Effector memory CD4-positive, alpha-beta T cell (primary cell): Measurements from ENCODE around the gene ERVFRD-1.

Experiments
- DNase-seq, 3 donors: peaks; one replicate each; pipeline ENCODE4 v3.0.0-alpha.2; 2020
- H3K27ac ChIP-seq: 2 replicates; pipeline ENCODE4 v1.7.0; 2013; ENCODE audit warnings: mild to moderate bottlenecking, low read length, moderate library complexity; ENCODE audit not compliant: insufficient read depth, poor library complexity, severe bottlenecking
- H3K27me3 ChIP-seq: replicated peaks from 2 replicates; pipeline ENCODE4 v1.7.0; 2013; ENCODE audit warnings: mild to moderate bottlenecking, low read length; ENCODE audit not compliant: insufficient read depth, control insufficient read depth, poor library complexity, severe bottlenecking
- H3K36me3 ChIP-seq: 2 replicates; pipeline ENCODE4 v1.7.0; 2013; ENCODE audit warnings: mild to moderate bottlenecking, low read length, moderate library complexity; ENCODE audit not compliant: control insufficient read depth, insufficient read depth
- H3K4me1 ChIP-seq: 2 replicates; pipeline ENCODE4 v1.7.0; 2013; ENCODE audit warnings: low read length, mild to moderate bottlenecking; ENCODE audit not compliant: control insufficient read depth, insufficient read depth, poor library complexity, severe bottlenecking
- H3K4me3 ChIP-seq: 2 replicates; pipeline ENCODE4 v1.7.0; 2013; ENCODE audit warnings: low read length, low read depth, mild to moderate bottlenecking; ENCODE audit not compliant: insufficient read depth, poor library complexity, severe bottlenecking
- H3K9me3 ChIP-seq: 2 replicates; pipeline ENCODE4 v1.7.0; 2013; ENCODE audit warnings: mild to moderate bottlenecking, low read length, moderate library complexity; ENCODE audit not compliant: control insufficient read depth

ERVFRD-1 gene

GRCh38 chr6:11076540-11076939 lies 35.0 kb downstream of the ERVFRD-1 start:
- no peaks in the 10 kb centered on the region for H3K36me3 ChIP-seq
- H3K4me3 ChIP-seq = no peak overlapping the region
- no peaks in the 10 kb centered on the region for H3K27me3 ChIP-seq
- no peaks in the 10 kb centered on the region for H3K4me1 ChIP-seq
- no peak for DNase-seq
- H3K9me3 ChIP-seq = no peaks in the 10 kb centered on the region
- H3K27ac ChIP-seq = no peak overlapping the region

GRCh38 chr6:11072101-11072500 lies 39.4 kb downstream of the ERVFRD-1 start:
- Histone ChIP-seq H3K27ac (no peak overlapping the region), H3K4me1 (no peaks in the 10 kb centered on the region), H3K4me3 (no peak overlapping the region), H3K27me3 (no peaks in the 10 kb centered on the region), H3K9me3 (no peaks in the 10 kb centered on the region), H3K36me3 (no peaks in the 10 kb centered on the region)
- DNase-seq = no peak

GRCh38 chr6:11069760-11070159 lies 41.8 kb downstream of the ERVFRD-1 start:
- Histone ChIP-seq H3K4me1 (no peaks in the 10 kb centered on the region), H3K36me3 (no peaks in the 10 kb centered on the region)
- DNase-seq = no peak

GRCh38 chr6:11067348-11067747 lies 44.2 kb downstream of the ERVFRD-1 start:
- Histone ChIP-seq H3K4me3 (no peak overlapping the region), H3K4me1 (no peaks in the 10 kb centered on the region), H3K27ac (no peak overlapping the region), H3K9me3 (no peaks in the 10 kb centered on the region), H3K36me3 (no peaks in the 10 kb centered on the region), H3K27me3 (no peaks in the 10 kb centered on the region)
- no peak for DNase-seq

More at GRCh38 chr6:11069760-11070159, 41.8 kb downstream of the ERVFRD-1 start:
- Histone ChIP-seq H3K9me3 (no peaks in the 10 kb centered on the region), H3K4me3 (no peak overlapping the region), H3K27me3 (no peaks in the 10 kb centered on the region), H3K27ac (no peak overlapping the region)

- Histone ChIP-seq H3K4me3 (no peak overlapping the region), H3K9me3 (no peaks in the 10 kb centered on the region), H3K27me3 (no peaks in the 10 kb centered on the region), H3K4me1 (no peaks in the 10 kb centered on the region), H3K36me3 (no peaks in the 10 kb centered on the region), H3K27ac (no peak overlapping the region)
- DNase-seq = no peak
These were observed 44.8 kb downstream of the ERVFRD-1 start for GRCh38 chr6:11066505-11067347.

GRCh38 chr6:11065436-11066202 lies 45.9 kb downstream of the ERVFRD-1 start:
- Histone ChIP-seq H3K9me3 (no peaks in the 10 kb centered on the region), H3K4me1 (no peaks in the 10 kb centered on the region), H3K36me3 (no peaks in the 10 kb centered on the region), H3K27me3 (no peaks in the 10 kb centered on the region), H3K4me3 (no peak overlapping the region), H3K27ac (no peak overlapping the region)
- DNase-seq = no peak

- Histone ChIP-seq H3K27ac (no peak overlapping the region), H3K9me3 (no peaks in the 10 kb centered on the region), H3K27me3 (no peaks in the 10 kb centered on the region), H3K36me3 (no peaks in the 10 kb centered on the region), H3K4me3 (no peak overlapping the region), H3K4me1 (no peaks in the 10 kb centered on the region)
- DNase-seq = no peak
These were observed 46.7 kb downstream of the ERVFRD-1 start for GRCh38 chr6:11064836-11065235.

- no peaks in the 10 kb centered on the region for H3K4me1 ChIP-seq
- H3K9me3 ChIP-seq = no peaks in the 10 kb centered on the region
- DNase-seq = no peak
- H3K27me3 ChIP-seq = no peaks in the 10 kb centered on the region
- no peaks in the 10 kb centered on the region for H3K36me3 ChIP-seq
- no peak overlapping the region for H3K4me3 ChIP-seq
- H3K27ac ChIP-seq = no peak overlapping the region
These were observed 48.8 kb downstream of the ERVFRD-1 start for GRCh38 chr6:11062715-11063114.

- DNase-seq = no peak
- no peaks in the 10 kb centered on the region for H3K9me3 ChIP-seq
These were observed 49.4 kb downstream of the ERVFRD-1 start for GRCh38 chr6:11062083-11062482.

GRCh38 chr6:11058406-11058805 lies 53.1 kb downstream of the ERVFRD-1 start:
- Histone ChIP-seq H3K27me3 (no peaks in the 10 kb centered on the region), H3K27ac (no peak overlapping the region), H3K4me3 (no peak overlapping the region), H3K36me3 (no peaks in the 10 kb centered on the region), H3K9me3 (no peaks in the 10 kb centered on the region), H3K4me1 (no peaks in the 10 kb centered on the region)
- no peak for DNase-seq

More at GRCh38 chr6:11062083-11062482, 49.4 kb downstream of the ERVFRD-1 start:
- Histone ChIP-seq H3K27me3 (no peaks in the 10 kb centered on the region), H3K4me3 (no peak overlapping the region), H3K27ac (no peak overlapping the region), H3K36me3 (no peaks in the 10 kb centered on the region), H3K4me1 (no peaks in the 10 kb centered on the region)
